ENCODE data around the gene HHAT. TPM values are rescaled to one million over a fixed set of nuclear protein-coding genes. Genes with fewer than 3 reads are reported as not detected.

Gene HHAT
- polyA plus RNA-seq, 1 donor from 2014 or later = 5.3 TPM

GRCh38 chr1:210398466-210398865 is 69.8 kb downstream of the HHAT start:
- Histone ChIP-seq H4K20me1 (ENCODE audit: insufficient read depth) (no peaks in the 10 kb centered on the region), H3K9me3 (ENCODE audit: low read length) (peaks cover 4% of the 10 kb centered on the region), H3K4me2 (ENCODE audit: low read length) (no peak overlapping the region), H3K4me3 (ENCODE audit: low read length) (no peak overlapping the region), H3K9me2 (ENCODE audit: insufficient read depth, low read length) (no peaks in the 10 kb centered on the region), H3K27me3 (ENCODE audit: insufficient read depth, low read depth, low read length) (no peaks in the 10 kb centered on the region), H3K36me3 (ENCODE audit: insufficient read depth, low read length) (no peaks in the 10 kb centered on the region), H3F3A (ENCODE audit: insufficient read depth, low read length, poor library complexity, severe bottlenecking) (no peaks in the 10 kb centered on the region), H2AFZ (ENCODE audit: low read depth, low read length) (no peak overlapping the region), H3K79me2 (replicated peaks; ENCODE audit: insufficient read depth, low read length) (no peaks in the 10 kb centered on the region), H3K9ac (ENCODE audit: low read length) (no peak overlapping the region), H3K27ac (ENCODE audit: low read length) (no peak overlapping the region)
- no peak for TF ChIP-seq CTCF (IDR thresholded peaks at IDR 0.05; ENCODE audit: poor library complexity, severe bottlenecking)
- no peak for TF ChIP-seq TAF1 (IDR thresholded peaks at IDR 0.05; ENCODE audit: low read depth)
- TF ChIP-seq MXI1 (conservative IDR thresholded peaks at IDR 0.05; ENCODE audit: poor library complexity, severe bottlenecking) = no peak
- TF ChIP-seq EP300 (conservative IDR thresholded peaks at IDR 0.05; ENCODE audit: poor library complexity, severe bottlenecking) = no peak
- TF ChIP-seq POLR2AphosphoS5 (IDR thresholded peaks at IDR 0.05) = no peak
- TF ChIP-seq REST (IDR thresholded peaks at IDR 0.05; ENCODE audit: borderline replicate concordance) = no peak
- no peak for TF ChIP-seq SMC3 (conservative IDR thresholded peaks at IDR 0.05; ENCODE audit: poor library complexity)
- TF ChIP-seq RAD21 (conservative IDR thresholded peaks at IDR 0.05) = no peak
- TF ChIP-seq EZH2 (IDR thresholded peaks at IDR 0.05; ENCODE audit: borderline replicate concordance, insufficient read depth, low read length, poor library complexity, severe bottlenecking) = no peak

GRCh38 chr1:210400043-210400840 is 71.5 kb downstream of the HHAT start:
- Histone ChIP-seq H3K27me3 (ENCODE audit: insufficient read depth, low read depth, low read length) (no peaks in the 10 kb centered on the region), H3K27ac (ENCODE audit: low read length) (no peak overlapping the region), H3F3A (ENCODE audit: insufficient read depth, low read length, poor library complexity, severe bottlenecking) (no peaks in the 10 kb centered on the region)

More at GRCh38 chr1:210400043-210400840, 71.5 kb downstream of the HHAT start:
- Histone ChIP-seq H3K4me2 (ENCODE audit: low read length) (no peak overlapping the region), H4K20me1 (ENCODE audit: insufficient read depth) (no peaks in the 10 kb centered on the region), H3K9me2 (ENCODE audit: insufficient read depth, low read length) (no peaks in the 10 kb centered on the region), H3K79me2 (replicated peaks; ENCODE audit: insufficient read depth, low read length) (no peaks in the 10 kb centered on the region), H3K9me3 (ENCODE audit: low read length) (peaks cover 4% of the 10 kb centered on the region), H3K36me3 (ENCODE audit: insufficient read depth, low read length) (no peaks in the 10 kb centered on the region), H3K4me3 (ENCODE audit: low read length) (no peak overlapping the region), H3K9ac (ENCODE audit: low read length) (no peak overlapping the region), H2AFZ (ENCODE audit: low read depth, low read length) (no peak overlapping the region)
- TF ChIP-seq RAD21 (conservative IDR thresholded peaks at IDR 0.05) (peak; percentile 74), MXI1 (conservative IDR thresholded peaks at IDR 0.05; ENCODE audit: poor library complexity, severe bottlenecking) (no peak), SMC3 (conservative IDR thresholded peaks at IDR 0.05; ENCODE audit: poor library complexity) (peak; percentile 70), CTCF (IDR thresholded peaks at IDR 0.05; ENCODE audit: poor library complexity, severe bottlenecking) (peak; percentile 76), TAF1 (IDR thresholded peaks at IDR 0.05; ENCODE audit: low read depth) (no peak)
